Activated gamma-delta T cell treated with anti-CD3 and anti-CD28 coated beads, Interleukin-2, amount 50 U/mL, for 16 hours (primary cell): ENCODE data around the gene ACSL3.
"Not testable (repeated sequence)": the region's sequence is repeated elsewhere in the genome, so short reads cannot be mapped to it uniquely, and the experiment has no call there.

Experiments used
- DNase-seq: peaks from one replicate; pipeline ENCODE4 v3.0.0-alpha.2; 2020; ENCODE audit warnings: low read depth

ACSL3 gene

DNA sequence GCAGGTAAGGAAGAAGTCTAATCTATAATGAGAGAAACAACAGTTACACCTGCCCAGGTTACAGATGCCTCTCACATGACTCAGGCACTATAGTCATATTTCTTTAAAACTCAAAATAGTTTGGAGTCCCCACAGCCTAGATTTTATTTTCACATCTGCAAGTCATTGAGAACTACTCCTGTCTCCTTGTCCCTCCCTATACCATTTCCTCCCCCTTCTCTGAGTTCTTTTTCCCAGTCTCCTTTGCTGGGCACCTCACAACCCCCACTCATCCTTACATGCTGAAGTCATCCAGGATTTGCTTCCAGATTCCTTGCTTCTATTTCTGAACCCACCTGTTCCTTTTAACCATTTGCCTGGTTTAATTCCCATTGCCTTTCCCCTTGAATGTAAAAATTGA lies 118.0 kb downstream of the ACSL3 start:
- no peak for DNase-seq

DNA sequence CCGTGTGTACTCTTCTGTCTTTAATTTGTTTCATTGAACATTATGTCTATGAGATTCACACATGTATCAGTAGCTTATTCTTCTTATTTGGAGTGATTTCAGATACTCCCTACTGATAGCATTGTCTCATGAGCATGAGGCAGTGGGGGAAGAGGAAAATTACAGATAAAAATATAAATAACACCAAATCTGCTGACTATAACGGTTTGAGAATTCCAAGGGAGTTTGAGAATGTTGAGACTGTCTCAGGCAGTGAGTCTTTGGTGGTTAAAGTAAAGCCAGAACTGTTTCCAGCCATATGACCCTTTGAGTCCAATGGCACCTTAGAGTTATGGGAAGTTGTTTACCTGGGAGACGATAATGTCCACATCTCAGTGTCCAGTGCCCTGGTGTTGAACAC lies 118.6 kb downstream of the ACSL3 start:
- DNase-seq = no peak

- no peak for DNase-seq
Observed at GRCh38 chr2:222982010-222982908, 121.4 kb downstream of the ACSL3 start.

GRCh38 chr2:222982909-222983265 lies 122.1 kb downstream of the ACSL3 start:
- no peak for DNase-seq

GRCh38 chr2:222984908-222985307 lies 124.1 kb downstream of the ACSL3 start:
- DNase-seq = no peak

DNA sequence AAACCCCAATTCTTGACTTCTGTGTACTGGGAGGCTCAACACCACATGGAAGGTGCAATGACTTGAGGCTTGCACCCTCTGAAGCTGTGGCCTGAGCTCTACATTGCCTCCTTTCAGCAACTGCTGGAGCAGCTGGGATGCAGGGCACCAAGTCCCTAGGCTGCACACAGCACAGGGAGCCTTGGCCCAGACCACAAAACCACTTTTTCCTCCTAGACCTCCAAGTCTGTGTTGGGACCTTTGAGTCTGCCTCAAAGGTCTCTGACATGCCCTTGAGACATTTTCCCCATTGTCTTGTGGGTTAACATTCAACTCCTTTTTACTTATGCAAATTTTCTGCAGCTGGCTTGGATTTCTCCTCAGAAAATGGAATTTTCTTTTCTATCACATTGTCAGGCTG lies 128.6 kb downstream of the ACSL3 start:
- DNase-seq = no peak

GRCh38 chr2:222990206-222990605 lies 129.4 kb downstream of the ACSL3 start:
- DNase-seq = not testable (repeated sequence)

GRCh38 chr2:222992137-222992536 lies 131.3 kb downstream of the ACSL3 start:
- DNase-seq = no peak
